Measurements from ENCODE around the gene RAB11FIP3. TPM values are rescaled to one million over a fixed set of nuclear protein-coding genes. Genes with fewer than 3 reads are reported as not detected.
A peak's percentile ranks its signal among the peaks of the same experiment; 100 is the strongest.

Gene RAB11FIP3
- total and polyA plus RNA-seq, 2 of the 13 experiments (the other 11 are each of a cell fraction or from before 2014, with no cell fraction given) = 34.3 to 57.6 TPM

GRCh38 chr16:405548-406506, 19.6 kb upstream of the RAB11FIP3 start (continued):
- TF ChIP-seq GMEB2 (CRISPR knock-in tag; IDR thresholded peaks at IDR 0.05; ENCODE audit: low read depth) = no peak
- no peak for TF ChIP-seq CREB1 (IDR thresholded peaks at IDR 0.05)
- TF ChIP-seq CREB1 (CRISPR knock-in tag; IDR thresholded peaks at IDR 0.05) = peak; percentile 57; the same call in 1 of the 2 replicates
- TF ChIP-seq ZSCAN12 (CRISPR knock-in tag; IDR thresholded peaks at IDR 0.05) = no peak
- TF ChIP-seq ZNF276 (CRISPR knock-in tag; IDR thresholded peaks at IDR 0.05; ENCODE audit: low read depth) = 0 out of 2 replicates have a peak, but pooled peaks have one; percentile 77
- no peak for TF ChIP-seq HOXA9 (CRISPR knock-in tag; IDR thresholded peaks at IDR 0.05; ENCODE audit: borderline replicate concordance)
- peak; percentile 12 for TF ChIP-seq IKZF4 (CRISPR knock-in tag; IDR thresholded peaks at IDR 0.05; ENCODE audit: borderline replicate concordance, low read depth, not compliant biosample characterization)
- TF ChIP-seq ZNF710 (CRISPR knock-in tag; IDR thresholded peaks at IDR 0.05; ENCODE audit: borderline replicate concordance) = no peak
- no peak for TF ChIP-seq ZNF253 (CRISPR knock-in tag; IDR thresholded peaks at IDR 0.05; ENCODE audit: borderline replicate concordance)
- peak; percentile 92 for TF ChIP-seq KDM4B (CRISPR knock-in tag; IDR thresholded peaks at IDR 0.05)
- TF ChIP-seq ZNF296 (CRISPR knock-in tag; conservative IDR thresholded peaks at IDR 0.05) = no peak
- TF ChIP-seq ZNF800 (CRISPR knock-in tag; IDR thresholded peaks at IDR 0.05) = no peak
- TF ChIP-seq ZNF30 (CRISPR knock-in tag; IDR thresholded peaks at IDR 0.05) = no peak
- TF ChIP-seq ZFP41 (CRISPR knock-in tag; IDR thresholded peaks at IDR 0.05; ENCODE audit: borderline replicate concordance) = peak; percentile 71; the same call in 1 of the 2 replicates
- TF ChIP-seq ETS1 (CRISPR knock-in tag; IDR thresholded peaks at IDR 0.05) = no peak
- peak; percentile 79 for TF ChIP-seq RBFOX2 (IDR thresholded peaks at IDR 0.05; ENCODE audit: low read depth, low read length)
- no peak for TF ChIP-seq RFX5 (IDR thresholded peaks at IDR 0.05; ENCODE audit: low read depth, low read length)
- peak; percentile 61; the same call in 1 of the 2 replicates for TF ChIP-seq LCORL (IDR thresholded peaks at IDR 0.05)
- peak; percentile 96 for TF ChIP-seq LCORL (CRISPR knock-in tag; IDR thresholded peaks at IDR 0.05)
- no peak for TF ChIP-seq ZNF329 (CRISPR knock-in tag; IDR thresholded peaks at IDR 0.05; ENCODE audit: low read depth)
- peak; percentile 78 for TF ChIP-seq TCF7 (IDR thresholded peaks at IDR 0.05; ENCODE audit: low read depth)
